HEK293T (cell line): ENCODE results near the gene LENG9.
"Not testable (repeated sequence)": the region's sequence is repeated elsewhere in the genome, so short reads cannot be mapped to it uniquely, and the experiment has no call there.

Experiments
- CTCF ChIA-PET: fragments of 350-600 bp; formaldehyde crosslinking; extraction: SDS; loops from one replicate; lab custom pipeline; 2021; ENCODE audit warnings: antibody characterized with exemption, inconsistent platforms; lab: Yijun Ruan, JAX
- POLR2A ChIA-PET: fragments of 350-600 bp; formaldehyde crosslinking; extraction: SDS; loops from one replicate; lab custom pipeline; 2020; ENCODE audit warnings: antibody characterized with exemption, inconsistent platforms; lab: Yijun Ruan, JAX
- DNase-seq: peaks from one replicate; pipeline ENCODE4 v3.0.0; 2012; ENCODE audit warnings: mixed read lengths; ENCODE audit errors: extremely low spot score
- ARNT ChIP-seq: fragments of 450-650 bp; IDR thresholded peaks from 2 replicates; pipeline ENCODE4 v1.6.1; 2017; ENCODE audit warnings: mild to moderate bottlenecking
- BHLHE40 ChIP-seq: fragments of 450-650 bp; IDR thresholded peaks from 2 replicates; pipeline ENCODE4 v1.6.1; 2016; ENCODE audit warnings: mild to moderate bottlenecking, moderate library complexity, borderline replicate concordance
- CTBP1 ChIP-seq: fragments of 450-650 bp; IDR thresholded peaks from 2 replicates; pipeline ENCODE4 v1.6.1; 2016; ENCODE audit warnings: borderline replicate concordance
- ELF4 ChIP-seq: fragments of 450-650 bp; IDR thresholded peaks from 2 replicates; pipeline ENCODE4 v1.6.1; 2017; ENCODE audit warnings: antibody characterized with exemption
- FOXA1 ChIP-seq: fragments of 450-650 bp; IDR thresholded peaks from 2 replicates; pipeline ENCODE4 v1.6.1; 2016; ENCODE audit warnings: mild to moderate bottlenecking
- FOXK2 ChIP-seq: fragments of 450-650 bp; IDR thresholded peaks from 2 replicates; pipeline ENCODE4 v1.6.1; 2016; ENCODE audit warnings: mild to moderate bottlenecking
- FOXM1 ChIP-seq: fragments of 450-650 bp; IDR thresholded peaks from 2 replicates; pipeline ENCODE4 v1.6.1; 2017; ENCODE audit warnings: mild to moderate bottlenecking, borderline replicate concordance
- HDGF ChIP-seq: fragments of 450-650 bp; IDR thresholded peaks from 2 replicates; pipeline ENCODE4 v1.6.1; 2017; ENCODE audit warnings: antibody characterized with exemption, borderline replicate concordance
- L3MBTL2 ChIP-seq: fragments of 450-650 bp; conservative IDR thresholded peaks from 2 replicates; pipeline ENCODE4 v1.6.1; 2016; ENCODE audit warnings: mild to moderate bottlenecking
- LEF1 ChIP-seq: fragments of 450-650 bp; IDR thresholded peaks from 2 replicates; pipeline ENCODE4 v1.6.1; 2017; ENCODE audit warnings: mild to moderate bottlenecking, borderline replicate concordance
- NFRKB ChIP-seq: fragments of 450-650 bp; IDR thresholded peaks from 2 replicates; pipeline ENCODE4 v1.6.1; 2016; ENCODE audit warnings: mild to moderate bottlenecking, moderate library complexity
- SP1 ChIP-seq: fragments of 450-650 bp; IDR thresholded peaks from 2 replicates; pipeline ENCODE4 v1.6.1; 2017
- SUZ12 ChIP-seq: fragments of 450-650 bp; IDR thresholded peaks from 2 replicates; pipeline ENCODE4 v1.6.1; 2016; ENCODE audit warnings: mild to moderate bottlenecking
- TARDBP ChIP-seq: fragments of 450-650 bp; IDR thresholded peaks from 2 replicates; pipeline ENCODE4 v1.6.1; 2016
- ZNF384 ChIP-seq: fragments of 450-650 bp; IDR thresholded peaks from 2 replicates; pipeline ENCODE4 v1.6.1; 2016
- TF ChIP-seq, protein P1 (sequence below): fragments of 450-650 bp; IDR thresholded peaks from 2 replicates; pipeline ENCODE4 v1.6.1; 2016

LENG9 gene

DNA sequence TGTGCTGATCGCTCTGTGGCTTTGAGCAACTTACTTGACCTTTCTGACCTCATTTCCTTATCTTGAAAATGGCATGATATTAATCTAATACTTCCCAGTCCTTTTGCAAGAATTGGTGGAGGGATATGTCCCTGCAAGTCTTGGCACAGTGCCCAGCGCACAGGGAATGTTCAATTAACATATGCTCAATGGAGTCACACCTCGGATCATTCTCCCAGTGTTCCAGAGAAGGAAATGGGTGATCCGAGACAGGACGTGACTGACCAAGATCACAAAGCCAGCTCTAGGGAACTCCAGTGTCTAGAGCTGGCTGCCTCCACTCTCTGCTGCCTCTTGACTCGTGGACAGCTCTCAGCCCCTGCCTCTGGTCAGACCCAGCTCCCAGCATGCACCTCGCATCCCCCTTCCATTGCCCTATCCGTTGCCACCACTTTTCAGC lies 5.9 kb upstream of the LENG9 start:
- CTCF ChIA-PET: interaction anchor here (0.6 kb wide), 1 partner anchor 12 kb away, joined by 6 read pairs; no protein-coding TSS in a partner anchor
- DNase-seq: no peak
- POLR2A ChIA-PET: interaction anchor here (1.6 kb wide), 1 partner anchor 21 kb away, joined by 8 read pairs; the partner anchor contains the start of gene LENG8
- no peak for TF ChIP-seq LEF1
- TF ChIP-seq TARDBP: no peak
- no peak for TF ChIP-seq CTBP1

DNA sequence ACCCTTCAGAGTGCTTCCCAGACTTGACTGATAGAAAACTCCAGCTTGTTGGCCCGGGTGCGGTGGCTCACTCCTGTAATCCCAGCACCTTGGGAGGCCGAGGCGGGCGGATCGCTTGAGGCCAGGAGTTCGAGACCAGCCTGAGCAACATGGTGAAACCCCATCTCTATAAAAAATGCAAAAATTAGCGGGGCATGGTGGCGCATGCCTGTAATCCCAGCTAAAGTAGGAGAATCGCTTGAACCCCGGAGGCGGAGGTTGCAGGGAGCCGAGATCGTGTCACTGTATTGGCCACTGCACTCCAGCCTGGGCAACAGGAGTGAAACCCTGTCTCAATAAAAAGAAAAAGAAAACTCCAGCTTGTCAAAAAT lies 2.5 kb upstream of the LENG9 start:
- DNase-seq, CTCF ChIA-PET: not testable (repeated sequence)
- POLR2A ChIA-PET: interaction anchor here (2.3 kb wide), 1 partner anchor 18 kb away, joined by 6 read pairs; the partner anchor contains the start of gene LENG8

DNA sequence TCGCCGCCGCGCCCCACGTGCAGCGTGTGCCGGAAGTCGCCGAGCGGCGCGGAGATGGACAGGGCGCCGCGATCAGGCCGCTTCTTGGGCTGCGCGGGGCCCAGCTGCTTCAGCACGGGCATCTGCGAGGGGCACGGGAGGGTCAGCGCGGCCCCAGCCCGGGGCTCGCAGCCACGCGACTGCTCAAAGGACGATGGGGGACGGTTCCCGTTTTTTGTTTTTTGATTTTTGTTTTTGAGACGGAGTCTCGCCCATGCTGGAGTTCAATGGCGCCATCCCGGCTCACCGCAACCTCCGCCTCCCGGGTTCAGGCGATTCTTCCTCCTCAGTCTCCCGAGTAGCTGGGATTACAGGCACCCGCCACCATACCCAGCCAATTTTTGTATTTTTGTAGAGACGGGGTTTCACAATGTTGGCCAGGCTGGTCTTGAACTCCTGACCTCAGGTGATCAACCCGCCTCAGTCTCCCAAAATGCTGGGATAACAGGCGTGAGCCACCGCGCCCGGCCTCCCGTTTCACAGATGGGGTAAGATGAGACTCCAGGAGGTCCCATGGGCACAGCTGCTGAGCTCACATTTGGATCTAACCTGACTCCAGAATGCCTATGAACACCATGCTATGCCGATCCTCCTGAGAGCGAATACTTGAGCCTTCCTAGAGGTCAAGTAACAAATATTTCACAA lies 2.0 kb upstream of the LENG9 start:
- CTCF ChIA-PET: no interaction called here
- DNase-seq: no peak
- POLR2A ChIA-PET: interaction anchor here (2.3 kb wide), 1 partner anchor 17 kb away, joined by 6 read pairs; the partner anchor contains the start of gene LENG8
- TF ChIP-seq FOXK2: no peak
- TF ChIP-seq FOXM1: no peak
- no peak for TF ChIP-seq TARDBP
- TF ChIP-seq ELF4: no peak
- TF ChIP-seq, protein P1, sequence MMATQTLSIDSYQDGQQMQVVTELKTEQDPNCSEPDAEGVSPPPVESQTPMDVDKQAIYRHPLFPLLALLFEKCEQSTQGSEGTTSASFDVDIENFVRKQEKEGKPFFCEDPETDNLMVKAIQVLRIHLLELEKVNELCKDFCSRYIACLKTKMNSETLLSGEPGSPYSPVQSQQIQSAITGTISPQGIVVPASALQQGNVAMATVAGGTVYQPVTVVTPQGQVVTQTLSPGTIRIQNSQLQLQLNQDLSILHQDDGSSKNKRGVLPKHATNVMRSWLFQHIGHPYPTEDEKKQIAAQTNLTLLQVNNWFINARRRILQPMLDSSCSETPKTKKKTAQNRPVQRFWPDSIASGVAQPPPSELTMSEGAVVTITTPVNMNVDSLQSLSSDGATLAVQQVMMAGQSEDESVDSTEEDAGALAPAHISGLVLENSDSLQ: no peak
- TF ChIP-seq FOXA1: no peak
- TF ChIP-seq L3MBTL2: no peak
- no peak for TF ChIP-seq ARNT
- no peak for TF ChIP-seq CTBP1
- no peak for TF ChIP-seq LEF1
- TF ChIP-seq BHLHE40: no peak
- TF ChIP-seq HDGF: no peak
- TF ChIP-seq SP1: no peak
- no peak for TF ChIP-seq ZNF384

DNA sequence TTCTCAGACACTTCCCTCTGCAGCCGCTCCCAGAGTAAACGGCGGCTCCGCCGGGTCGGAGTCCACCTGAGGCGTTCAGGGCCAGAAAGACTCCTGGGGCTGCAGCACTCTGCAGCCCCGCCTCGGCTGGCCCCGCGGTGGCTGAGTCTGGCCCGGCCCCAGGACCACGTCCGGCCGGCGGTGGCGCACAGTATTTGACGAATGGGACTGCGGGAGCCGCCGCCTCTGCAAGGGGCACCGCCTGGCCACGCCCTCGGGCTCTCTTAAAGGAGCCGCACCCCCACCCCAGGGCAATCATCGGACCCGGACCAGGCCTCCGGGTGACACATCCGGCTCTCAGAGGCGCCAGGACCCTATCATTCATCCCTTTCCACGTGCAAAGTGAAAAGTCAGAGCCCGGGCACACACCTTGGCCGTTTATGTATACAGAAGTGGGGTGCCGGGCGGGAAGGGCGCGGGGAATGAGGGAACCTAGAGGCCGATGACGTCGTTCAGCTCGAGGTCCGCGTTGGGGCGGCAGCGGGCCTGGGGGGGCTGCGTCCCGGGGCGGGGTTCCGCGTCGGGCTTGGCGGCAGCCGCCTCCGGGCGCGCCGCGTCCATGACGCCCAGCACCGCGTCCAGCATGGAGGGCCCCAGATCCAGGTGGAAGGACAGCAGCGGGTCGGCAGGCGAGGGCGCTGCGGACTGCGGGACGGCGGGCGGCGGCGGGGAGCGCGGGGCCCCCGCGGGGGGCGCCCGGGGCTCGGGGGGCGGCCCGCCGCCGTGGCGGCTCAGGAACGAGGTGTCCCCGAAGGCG lies 1.2 kb upstream of the LENG9 start:
- CTCF ChIA-PET: no interaction called here
- TF ChIP-seq LEF1 (no peak), CTBP1 (no peak), ZNF384 (no peak), L3MBTL2 (peak; percentile 73), NFRKB (no peak)
- POLR2A ChIA-PET: interaction anchor here (2.3 kb wide), 1 partner anchor 16 kb away, joined by 6 read pairs; the partner anchor contains the start of gene LENG8
- DNase-seq: peak; percentile 84

DNA sequence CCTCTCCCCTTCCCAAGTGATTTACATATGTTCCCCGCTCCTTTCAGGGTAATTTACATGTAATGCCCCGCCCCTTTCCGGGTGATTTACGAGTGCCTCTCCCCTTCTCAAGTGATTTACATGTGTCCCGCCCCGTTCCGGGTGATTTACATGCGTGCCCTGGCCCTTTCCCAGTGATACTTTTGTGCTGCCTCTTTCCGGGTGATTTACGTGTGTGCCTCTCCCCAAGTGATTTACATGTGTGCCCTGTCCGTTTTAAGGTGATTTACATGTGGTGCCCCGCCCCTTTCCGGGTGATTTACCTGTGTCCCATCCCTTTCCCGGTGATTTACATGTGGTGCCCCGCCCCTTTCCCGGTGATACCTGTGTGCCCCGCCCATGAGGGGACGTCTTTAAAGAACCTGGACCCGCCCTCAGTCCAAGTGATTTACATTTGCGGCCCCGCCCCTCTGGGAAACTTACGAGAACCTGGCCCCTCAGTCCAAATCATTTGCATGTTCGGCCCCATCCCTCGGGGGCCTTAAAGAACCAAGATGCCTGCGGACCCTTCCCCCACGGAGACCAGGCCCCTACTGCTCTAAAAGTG lies 559 bp upstream of the LENG9 start:
- TF ChIP-seq ZNF384 (no peak; the same call in 1 of the 2 replicates), FOXA1 (no peak), TARDBP (no peak), FOXM1 (no peak), LEF1 (no peak), SP1 (peak; percentile 87), NFRKB (no peak), ARNT (no peak)
- TF ChIP-seq, protein P1: peak; percentile 98
- ChIA-PET POLR2A (interaction anchor here (0.6 to 6.5 kb wide), 7 partner anchors 9 to 263 kb away, joined by 3 to 97 read pairs (median 5); partner anchors contain the start of genes CDC42EP5 and LENG8), CTCF (interaction anchor here (0.6 to 0.7 kb wide), 2 partner anchors 15 to 17 kb away, joined by 4 to 5 read pairs; partner anchors contain the start of gene LENG8)
- peak; percentile 76 for DNase-seq

DNA sequence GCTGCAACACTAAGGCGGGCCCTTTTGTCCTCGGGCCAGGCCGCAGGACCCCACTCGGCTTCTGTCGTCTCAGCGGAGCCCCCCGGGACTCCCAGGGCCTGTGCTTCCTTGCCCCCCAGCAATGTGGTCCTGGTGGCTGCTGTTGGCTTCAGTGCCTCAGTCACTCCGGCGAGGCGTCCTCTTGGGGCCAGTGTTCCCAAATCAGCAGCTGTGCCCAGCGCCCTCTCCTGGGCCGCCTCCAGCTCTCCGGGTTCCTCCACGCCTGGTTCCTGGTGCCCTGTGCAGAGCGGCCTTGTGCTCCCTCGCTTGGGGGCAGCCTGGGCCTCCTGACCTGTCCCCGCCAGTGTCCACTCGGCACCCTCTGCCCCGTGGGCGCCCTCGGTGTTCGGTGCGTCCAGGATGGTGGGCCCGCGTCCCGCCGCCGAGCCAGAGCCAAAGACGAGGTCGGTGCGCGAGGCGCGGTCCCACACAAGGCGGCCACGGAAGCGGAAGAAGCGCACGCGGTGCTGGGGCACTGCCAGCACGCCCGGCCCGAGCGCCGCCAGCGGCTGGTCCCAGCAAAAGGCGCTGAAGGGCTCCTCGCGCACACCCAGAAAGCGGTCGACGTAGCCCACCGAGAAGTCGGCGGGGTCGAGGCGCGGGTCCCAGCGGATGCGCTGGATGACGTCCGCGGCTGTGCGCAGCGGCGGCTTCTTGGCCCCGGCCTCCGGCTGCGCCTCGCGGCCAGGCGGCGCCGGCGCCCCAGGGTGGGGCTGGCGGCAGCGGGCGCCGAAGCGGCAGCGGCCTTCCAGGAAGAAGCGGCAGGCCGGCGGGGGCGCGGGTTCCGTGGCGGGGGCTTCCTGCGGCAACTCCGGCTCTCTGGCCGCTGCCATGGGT lies 685 bp downstream of the LENG9 start:
- TF ChIP-seq HDGF: no peak
- TF ChIP-seq L3MBTL2: peak; percentile 39
- no peak for TF ChIP-seq SUZ12
- TF ChIP-seq CTBP1: no peak
- TF ChIP-seq LEF1: peak; percentile 74; the same call in 1 of the 2 replicates
- DNase-seq: no peak
- ChIA-PET POLR2A (interaction anchor here (0.6 to 6.5 kb wide), 9 partner anchors 8 to 35 kb away, joined by 3 to 97 read pairs (median 4); partner anchors contain the start of gene LENG8), CTCF (interaction anchor here (0.6 kb wide), 1 partner anchor 138 kb away, joined by 3 read pairs; no protein-coding TSS in a partner anchor)
